ENCODE data around the gene CCL5.

- no peak for TF ChIP-seq CTCF (IDR thresholded peaks at IDR 0.05; ENCODE audit: low read length)
- TF ChIP-seq EZH2 (IDR thresholded peaks at IDR 0.05; ENCODE audit: borderline replicate concordance, low read length), result no peak
Observed at GRCh38 chr17:35889241-35889640, 9.1 kb upstream of the CCL5 start.
